Measurements from ENCODE around the gene NAA35.
"Not testable (repeated sequence)": the region's sequence is repeated elsewhere in the genome, so short reads cannot be mapped to it uniquely, and the experiment has no call there.

The NAA35 gene

GRCh38 chr9:85964526-85964925, 23.6 kb downstream of the NAA35 start:
- H3K4me1 ChIP-seq (ENCODE audit: control extremely low read depth in 1 of 4, control insufficient read depth in 4 of 4, insufficient read depth in 4 of 4, low read length in 3 of 4), result no peaks in the 10 kb centered on the region
- peaks cover 4 to 50% (median 24%) of the 10 kb centered on the region in 4 experiments for H3K36me3 ChIP-seq (ENCODE audit: control insufficient read depth in 4 of 4, insufficient read depth in 4 of 4, low read length in 3 of 4)
- DNase-seq, result no peak
- POLR2A ChIA-PET, result no interaction called here
- H3K9me3 ChIP-seq (ENCODE audit: control extremely low read depth in 1 of 5, control insufficient read depth in 4 of 5, insufficient read depth in 2 of 5, low read depth in 1 of 5, low read length in 4 of 5), result no peaks in the 10 kb centered on the region
- no peak overlapping the region for H3K4me3 ChIP-seq (ENCODE audit: control insufficient read depth in 1 of 7, extremely low read depth in 1 of 7, insufficient read depth in 4 of 7, low read depth in 2 of 7, low read length in 6 of 7)
- WGBS (ENCODE audit: insufficient coverage), result 100% methylated on average over 1 of the region's 3 CpGs
- no peaks in the 10 kb centered on the region for H3K27me3 ChIP-seq (replicated peaks in 2 of 5; ENCODE audit: control insufficient read depth in 4 of 5, insufficient read depth in 5 of 5, low read length in 4 of 5)
- no peak overlapping the region for H3K27ac ChIP-seq (ENCODE audit: insufficient read depth in 1 of 2, low read depth in 1 of 2, low read length in 2 of 2, poor library complexity in 1 of 2, severe bottlenecking in 2 of 2)
- CTCF ChIA-PET, result interaction anchor here (0.7 kb wide), 1 partner anchor 440 kb away, joined by 3 read pairs; no protein-coding TSS in a partner anchor

DNA sequence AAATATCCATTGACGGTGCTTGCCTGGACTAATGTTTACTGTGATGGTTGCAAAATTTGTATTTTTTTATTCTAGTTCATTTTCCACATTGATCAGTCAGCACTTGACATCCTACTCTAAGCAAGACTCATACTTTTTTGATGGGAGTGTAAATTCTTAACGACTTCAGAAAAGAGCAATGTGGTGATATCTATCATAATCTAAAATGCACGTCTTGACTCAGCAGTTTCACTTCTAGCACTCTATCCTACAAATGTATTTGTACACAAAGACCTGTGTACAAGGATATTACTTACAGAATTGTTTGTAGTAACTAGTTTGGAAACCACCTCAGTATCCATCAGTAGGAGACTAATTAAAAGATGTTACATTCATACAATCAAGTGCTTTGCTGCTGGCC, 24.0 kb downstream of the NAA35 start:
- Histone ChIP-seq H3K9me3 (ENCODE audit: control extremely low read depth in 1 of 5, control insufficient read depth in 4 of 5, insufficient read depth in 2 of 5, low read depth in 1 of 5, low read length in 4 of 5) (no peaks in the 10 kb centered on the region), H3K27ac (ENCODE audit: insufficient read depth in 1 of 2, low read depth in 1 of 2, low read length in 2 of 2, poor library complexity in 1 of 2, severe bottlenecking in 2 of 2) (no peak overlapping the region), H3K27me3 (replicated peaks in 2 of 5; ENCODE audit: control insufficient read depth in 4 of 5, insufficient read depth in 5 of 5, low read length in 4 of 5) (no peaks in the 10 kb centered on the region), H3K4me3 (ENCODE audit: control insufficient read depth in 1 of 7, extremely low read depth in 1 of 7, insufficient read depth in 4 of 7, low read depth in 2 of 7, low read length in 6 of 7) (no peak overlapping the region), H3K36me3 (ENCODE audit: control insufficient read depth in 4 of 4, insufficient read depth in 4 of 4, low read length in 3 of 4) (peaks cover 4 to 53% (median 26%) of the 10 kb centered on the region in 4 experiments), H3K4me1 (ENCODE audit: control extremely low read depth in 1 of 4, control insufficient read depth in 4 of 4, insufficient read depth in 4 of 4, low read length in 3 of 4) (no peaks in the 10 kb centered on the region)
- CTCF ChIA-PET, result no interaction called here
- POLR2A ChIA-PET, result no interaction called here
- DNase-seq, result no peak
- WGBS (ENCODE audit: insufficient coverage), result no CpG with 5 or more reads among the region's 3 CpGs

DNA sequence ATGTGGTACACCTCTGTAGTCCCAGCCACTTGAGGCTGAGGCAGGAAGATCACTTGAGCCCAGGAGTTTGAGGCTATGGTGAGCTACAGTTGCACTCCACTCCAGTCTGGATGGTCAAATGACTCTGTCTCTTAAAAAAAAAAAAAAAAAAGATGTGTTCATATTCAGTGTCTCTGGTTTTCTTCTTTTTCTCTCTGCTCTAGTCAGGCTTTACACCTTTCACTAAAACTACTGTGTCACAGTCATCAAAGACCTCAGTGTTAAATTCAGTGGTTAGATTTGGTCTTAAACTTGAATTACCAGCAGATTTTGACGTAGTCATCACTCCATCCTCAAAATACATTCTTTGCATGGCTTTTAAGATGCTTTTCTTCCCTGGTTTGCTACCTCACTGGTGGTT, 28.8 kb downstream of the NAA35 start:
- CTCF ChIA-PET, result no interaction called here
- peaks cover 8 to 44% (median 34%) of the 10 kb centered on the region in 4 experiments for H3K36me3 ChIP-seq (ENCODE audit: control insufficient read depth in 4 of 4, insufficient read depth in 4 of 4, low read length in 3 of 4)
- POLR2A ChIA-PET, result no interaction called here
- H3K4me3 ChIP-seq (ENCODE audit: control insufficient read depth in 1 of 7, extremely low read depth in 1 of 7, insufficient read depth in 4 of 7, low read depth in 2 of 7, low read length in 6 of 7), result no peak overlapping the region
- H3K9me3 ChIP-seq (ENCODE audit: control extremely low read depth in 1 of 5, control insufficient read depth in 4 of 5, insufficient read depth in 2 of 5, low read depth in 1 of 5, low read length in 4 of 5), result no peaks in the 10 kb centered on the region
- H3K4me1 ChIP-seq (ENCODE audit: control extremely low read depth in 1 of 4, control insufficient read depth in 4 of 4, insufficient read depth in 4 of 4, low read length in 3 of 4), result no peaks in the 10 kb centered on the region
- H3K27me3 ChIP-seq (replicated peaks in 2 of 5; ENCODE audit: control insufficient read depth in 4 of 5, insufficient read depth in 5 of 5, low read length in 4 of 5), result no peaks in the 10 kb centered on the region
- DNase-seq, result no peak
- WGBS (ENCODE audit: insufficient coverage), result 100% methylated on average over 1 of the region's 1 CpG
- H3K27ac ChIP-seq (ENCODE audit: insufficient read depth in 1 of 2, low read depth in 1 of 2, low read length in 2 of 2, poor library complexity in 1 of 2, severe bottlenecking in 2 of 2), result no peak overlapping the region

GRCh38 chr9:85971731-85972130, 30.8 kb downstream of the NAA35 start:
- POLR2A ChIA-PET, result no interaction called here
- Histone ChIP-seq H3K4me3 (ENCODE audit: control insufficient read depth in 1 of 7, extremely low read depth in 1 of 7, insufficient read depth in 4 of 7, low read depth in 2 of 7, low read length in 6 of 7) (no peak overlapping the region), H3K36me3 (ENCODE audit: control insufficient read depth in 4 of 4, insufficient read depth in 4 of 4, low read length in 3 of 4) (peaks cover 11 to 40% (median 31%) of the 10 kb centered on the region in 4 experiments), H3K27me3 (replicated peaks in 2 of 5; ENCODE audit: control insufficient read depth in 4 of 5, insufficient read depth in 5 of 5, low read length in 4 of 5) (no peaks in the 10 kb centered on the region), H3K9me3 (ENCODE audit: control extremely low read depth in 1 of 5, control insufficient read depth in 4 of 5, insufficient read depth in 2 of 5, low read depth in 1 of 5, low read length in 4 of 5) (no peaks in the 10 kb centered on the region), H3K4me1 (ENCODE audit: control extremely low read depth in 1 of 4, control insufficient read depth in 4 of 4, insufficient read depth in 4 of 4, low read length in 3 of 4) (no peaks in the 10 kb centered on the region), H3K27ac (ENCODE audit: insufficient read depth in 1 of 2, low read depth in 1 of 2, low read length in 2 of 2, poor library complexity in 1 of 2, severe bottlenecking in 2 of 2) (no peak overlapping the region)
- no peak for DNase-seq
- CTCF ChIA-PET, result no interaction called here

DNA sequence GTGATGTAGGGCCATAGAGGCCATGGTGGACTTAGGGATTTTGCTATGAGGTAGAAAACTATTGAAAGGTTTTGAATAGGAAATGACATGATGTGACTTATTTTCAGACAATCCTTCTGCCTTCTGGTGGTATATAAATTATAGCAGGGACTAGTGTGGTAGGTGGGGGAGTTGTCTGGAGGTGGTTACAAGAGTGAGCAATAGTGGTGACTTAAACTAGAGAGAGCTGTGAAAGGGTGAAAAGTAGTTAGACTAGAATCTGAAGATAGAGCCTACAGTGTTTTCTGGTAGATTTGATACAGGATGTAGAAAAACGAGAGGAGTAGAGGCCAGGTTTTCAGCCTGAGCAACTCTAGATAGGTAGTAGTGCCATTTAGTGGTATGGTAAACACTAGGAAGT, 32.3 kb downstream of the NAA35 start:
- H3K9me3 ChIP-seq (ENCODE audit: control extremely low read depth in 1 of 5, control insufficient read depth in 4 of 5, insufficient read depth in 2 of 5, low read depth in 1 of 5, low read length in 4 of 5), result no peaks in the 10 kb centered on the region
- no peaks in the 10 kb centered on the region for H3K27me3 ChIP-seq (replicated peaks in 2 of 5; ENCODE audit: control insufficient read depth in 4 of 5, insufficient read depth in 5 of 5, low read length in 4 of 5)
- 100% methylated on average over 1 of the region's 1 CpG for WGBS (ENCODE audit: insufficient coverage)
- no peaks in the 10 kb centered on the region for H3K4me1 ChIP-seq (ENCODE audit: control extremely low read depth in 1 of 4, control insufficient read depth in 4 of 4, insufficient read depth in 4 of 4, low read length in 3 of 4)
- peaks cover 11 to 44% (median 33%) of the 10 kb centered on the region in 4 experiments for H3K36me3 ChIP-seq (ENCODE audit: control insufficient read depth in 4 of 4, insufficient read depth in 4 of 4, low read length in 3 of 4)
- no peak for DNase-seq
- H3K4me3 ChIP-seq (ENCODE audit: control insufficient read depth in 1 of 7, extremely low read depth in 1 of 7, insufficient read depth in 4 of 7, low read depth in 2 of 7, low read length in 6 of 7), result no peak overlapping the region
- CTCF ChIA-PET, result interaction anchor here (0.6 to 1.1 kb wide), 2 partner anchors 152 to 468 kb away, joined by 3 read pairs; no protein-coding TSS in a partner anchor
- H3K27ac ChIP-seq (ENCODE audit: insufficient read depth in 1 of 2, low read depth in 1 of 2, low read length in 2 of 2, poor library complexity in 1 of 2, severe bottlenecking in 2 of 2), result no peak overlapping the region
- POLR2A ChIA-PET, result no interaction called here

GRCh38 chr9:85974055-85974547, 33.2 kb downstream of the NAA35 start:
- H3K4me1 ChIP-seq (ENCODE audit: control extremely low read depth in 1 of 4, control insufficient read depth in 4 of 4, insufficient read depth in 4 of 4, low read length in 3 of 4); POLR2A ChIA-PET; H3K4me3 ChIP-seq (ENCODE audit: control insufficient read depth in 1 of 7, extremely low read depth in 1 of 7, insufficient read depth in 4 of 7, low read depth in 2 of 7, low read length in 6 of 7); H3K27me3 ChIP-seq (replicated peaks in 2 of 5; ENCODE audit: control insufficient read depth in 4 of 5, insufficient read depth in 5 of 5, low read length in 4 of 5); H3K9me3 ChIP-seq (ENCODE audit: control extremely low read depth in 1 of 5, control insufficient read depth in 4 of 5, insufficient read depth in 2 of 5, low read depth in 1 of 5, low read length in 4 of 5); DNase-seq; H3K27ac ChIP-seq (ENCODE audit: insufficient read depth in 1 of 2, low read depth in 1 of 2, low read length in 2 of 2, poor library complexity in 1 of 2, severe bottlenecking in 2 of 2): not testable (repeated sequence)
- H3K36me3 ChIP-seq (ENCODE audit: control insufficient read depth in 4 of 4, insufficient read depth in 4 of 4, low read length in 3 of 4), result peaks cover 14 to 50% (median 41%) of the 10 kb centered on the region in 4 experiments
- WGBS (ENCODE audit: insufficient coverage), result 100% methylated on average over 2 of the region's 5 CpGs
- CTCF ChIA-PET, result interaction anchor here (1.1 kb wide), 1 partner anchor 153 kb away, joined by 3 read pairs; no protein-coding TSS in a partner anchor

GRCh38 chr9:85978496-85978895, 37.5 kb downstream of the NAA35 start:
- Histone ChIP-seq H3K27me3 (replicated peaks in 2 of 5; ENCODE audit: control insufficient read depth in 4 of 5, insufficient read depth in 5 of 5, low read length in 4 of 5) (no peaks in the 10 kb centered on the region), H3K4me3 (ENCODE audit: control insufficient read depth in 1 of 7, extremely low read depth in 1 of 7, insufficient read depth in 4 of 7, low read depth in 2 of 7, low read length in 6 of 7) (no peak overlapping the region), H3K9me3 (ENCODE audit: control extremely low read depth in 1 of 5, control insufficient read depth in 4 of 5, insufficient read depth in 2 of 5, low read depth in 1 of 5, low read length in 4 of 5) (no peaks in the 10 kb centered on the region), H3K27ac (ENCODE audit: insufficient read depth in 1 of 2, low read depth in 1 of 2, low read length in 2 of 2, poor library complexity in 1 of 2, severe bottlenecking in 2 of 2) (no peak overlapping the region), H3K4me1 (ENCODE audit: control extremely low read depth in 1 of 4, control insufficient read depth in 4 of 4, insufficient read depth in 4 of 4, low read length in 3 of 4) (no peaks in the 10 kb centered on the region), H3K36me3 (ENCODE audit: control insufficient read depth in 4 of 4, insufficient read depth in 4 of 4, low read length in 3 of 4) (peaks cover 22 to 58% (median 34%) of the 10 kb centered on the region in 4 experiments)
- 100% methylated on average over 2 of the region's 4 CpGs for WGBS (ENCODE audit: insufficient coverage)
- ChIA-PET POLR2A (no interaction called here), CTCF (interaction anchor here (0.8 kb wide), 1 partner anchor 159 kb away, joined by 3 read pairs; no protein-coding TSS in a partner anchor)
- DNase-seq, result no peak
